ENCODE measurements around the gene AMIGO3.

Gene AMIGO3

DNA sequence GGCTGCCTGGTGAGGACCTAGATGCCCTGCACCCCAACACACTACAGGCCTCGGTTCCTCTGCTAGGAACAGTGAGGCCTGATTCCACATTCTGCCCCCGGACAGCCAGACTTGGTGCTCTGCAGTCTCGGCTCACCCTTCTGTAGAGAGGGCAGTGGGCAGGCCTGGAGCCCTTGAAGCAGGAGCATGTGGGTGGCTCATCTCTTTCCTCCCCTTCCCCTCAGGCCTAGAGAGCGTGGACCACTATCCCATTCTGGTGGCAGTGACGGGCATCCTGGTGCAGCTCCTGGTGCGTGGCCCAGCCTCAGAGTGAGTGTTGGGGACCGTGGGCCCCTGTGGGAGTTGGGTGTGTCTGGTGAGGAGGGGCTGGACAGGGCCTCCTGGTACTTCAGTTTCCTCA is 3.3 kb downstream of the AMIGO3 start:
- FAIRE-seq (no peak), DNase-seq (ENCODE audit: insufficient read length, low spot score) (no peak)
- TF ChIP-seq CTCF (IDR thresholded peaks at IDR 0.05; ENCODE audit: insufficient read depth, missing control alignments): no peak

- DNase-seq (ENCODE audit: insufficient read length, low spot score) (no peak), FAIRE-seq (no peak)
- TF ChIP-seq CTCF (IDR thresholded peaks at IDR 0.05; ENCODE audit: insufficient read depth, missing control alignments): no peak
Measured at GRCh38 chr3:49715611-49716121, 3.8 kb downstream of the AMIGO3 start.

- no peak for TF ChIP-seq CTCF (IDR thresholded peaks at IDR 0.05; ENCODE audit: insufficient read depth, missing control alignments)
- DNase-seq (ENCODE audit: insufficient read length, low spot score): no peak
- FAIRE-seq: no peak
Measured at GRCh38 chr3:49714728-49715550, 4.5 kb downstream of the AMIGO3 start.

DNA sequence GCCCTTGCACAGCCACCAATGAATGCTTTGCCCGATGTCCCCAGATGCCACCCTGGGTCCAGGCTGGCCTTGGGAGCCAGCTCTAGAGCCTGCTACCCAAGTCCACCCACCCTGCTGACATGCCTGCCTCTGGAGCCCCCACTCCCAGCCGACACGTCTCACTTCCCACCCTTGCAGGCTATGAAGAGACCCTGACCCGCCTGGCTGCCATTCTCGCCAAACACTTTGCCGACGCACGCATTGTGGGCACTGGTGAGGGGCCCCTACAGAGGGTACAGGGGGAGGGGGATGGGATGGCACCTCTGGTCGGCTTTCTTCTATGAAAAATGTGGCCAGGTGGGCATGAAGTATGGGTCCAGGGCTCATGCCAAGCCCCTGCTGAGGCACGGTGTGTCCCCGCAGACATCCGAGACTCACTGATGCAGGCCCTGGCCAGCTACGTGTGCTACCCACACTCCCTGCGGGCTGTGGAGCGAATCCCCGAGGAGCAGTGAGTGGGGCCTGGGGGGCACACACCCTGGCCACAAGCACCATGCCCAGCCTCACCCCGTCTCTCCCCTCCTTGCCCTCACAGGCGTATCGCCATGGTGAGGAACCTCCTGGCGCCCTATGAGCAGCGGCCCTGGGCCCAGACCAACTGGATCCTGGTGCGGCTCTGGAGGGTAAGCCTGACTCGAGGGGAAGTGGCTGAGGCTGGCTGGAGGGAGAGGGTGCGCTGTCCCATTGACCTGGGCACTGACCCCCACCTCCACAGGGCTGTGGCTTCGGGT is 6.0 kb downstream of the AMIGO3 start:
- TF ChIP-seq CTCF (IDR thresholded peaks at IDR 0.05; ENCODE audit: insufficient read depth, missing control alignments): no peak
- FAIRE-seq: no peak
- DNase-seq (ENCODE audit: insufficient read length, low spot score): no peak

GRCh38 chr3:49712631-49713317 is 6.7 kb downstream of the AMIGO3 start:
- no peak for FAIRE-seq
- DNase-seq (ENCODE audit: insufficient read length, low spot score): no peak
- TF ChIP-seq CTCF (IDR thresholded peaks at IDR 0.05; ENCODE audit: insufficient read depth, missing control alignments): no peak

DNA sequence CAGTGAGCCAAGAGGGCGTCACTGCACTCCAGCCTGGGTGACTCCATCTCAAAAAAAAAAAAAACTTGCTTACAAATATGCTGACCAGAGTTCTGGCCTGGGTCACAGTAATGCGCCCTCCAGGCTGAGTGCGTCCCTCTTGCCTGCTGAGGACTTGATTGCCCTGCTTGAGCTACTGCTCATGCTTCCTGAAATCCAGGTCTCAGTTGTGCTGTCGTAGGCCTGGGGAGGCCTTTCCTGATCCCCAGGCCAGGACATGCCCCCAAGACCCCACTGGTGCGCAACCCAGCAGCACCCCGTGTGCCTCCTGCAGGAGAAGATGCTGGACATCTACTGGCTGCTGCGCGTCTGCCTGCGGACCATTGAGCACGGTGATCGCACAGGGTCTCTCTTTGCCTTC is 7.3 kb downstream of the AMIGO3 start:
- FAIRE-seq (no peak), DNase-seq (ENCODE audit: insufficient read length, low spot score) (no peak)
- no peak for TF ChIP-seq CTCF (IDR thresholded peaks at IDR 0.05; ENCODE audit: insufficient read depth, missing control alignments)

All from D721Med (cell line).